ACHN (cell line): ENCODE data around the gene CLDN24.
A peak's percentile ranks its signal among the peaks of the same experiment; 100 is the strongest.

Source experiments
- DNase-seq: peaks from one replicate; pipeline ENCODE4 v3.0.0-alpha.2; 2015
- in situ Hi-C: cut with HindIII; loops from 2 replicates; pipeline ENCODE4 v1.10.0; 2017; ENCODE audit warnings: low sequenced_read_pairs, low pct_ligation_motif_present, low pct_unique_long_range_greater_than_20kb

CLDN24 gene

DNA sequence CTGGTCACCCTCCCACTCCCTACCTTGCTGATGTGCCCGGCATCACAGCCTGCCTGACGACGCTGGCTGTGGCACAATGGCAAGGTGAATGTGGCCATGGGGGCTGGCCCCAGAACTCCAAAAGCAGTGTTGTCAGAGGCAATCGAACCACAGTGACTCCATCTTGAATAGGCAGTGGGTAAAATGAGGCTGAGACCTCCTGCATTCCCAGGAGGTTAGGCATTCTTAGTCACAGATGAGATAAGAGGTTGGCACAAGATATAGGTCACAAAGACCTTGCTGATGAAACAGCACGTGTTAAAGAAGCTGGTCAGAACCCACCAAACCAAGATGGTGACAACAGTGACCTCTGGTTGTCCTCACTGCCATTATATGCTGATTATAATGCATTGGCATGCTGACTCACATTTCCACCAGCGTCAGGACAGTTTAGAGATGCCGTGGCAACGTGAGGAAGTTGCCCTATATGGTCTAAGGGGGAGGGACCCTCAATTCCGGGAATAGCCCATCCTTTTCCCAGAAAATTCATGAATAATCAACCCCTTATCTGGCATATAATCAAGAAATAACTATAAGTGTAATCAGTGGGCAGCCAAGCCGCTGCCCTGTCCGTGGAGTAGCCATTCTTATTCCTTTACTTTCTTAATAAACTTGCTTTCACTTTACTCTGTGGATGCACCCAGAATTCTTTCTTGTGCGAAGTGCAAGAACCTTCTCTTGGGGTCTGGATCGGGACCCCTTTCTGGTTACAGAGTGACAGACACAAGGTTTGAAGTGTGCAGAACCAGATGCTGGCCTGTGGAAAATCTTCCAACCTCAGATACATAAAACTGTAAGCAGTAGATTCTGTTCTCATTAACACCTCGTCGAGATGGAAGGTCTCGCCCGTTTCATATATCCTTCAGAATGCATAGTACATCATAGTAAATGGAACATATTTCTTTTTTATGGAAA lies 26.8 kb upstream of the CLDN24 start:
- peak; percentile 89 for DNase-seq
- in situ Hi-C loops: no loop called here

DNA sequence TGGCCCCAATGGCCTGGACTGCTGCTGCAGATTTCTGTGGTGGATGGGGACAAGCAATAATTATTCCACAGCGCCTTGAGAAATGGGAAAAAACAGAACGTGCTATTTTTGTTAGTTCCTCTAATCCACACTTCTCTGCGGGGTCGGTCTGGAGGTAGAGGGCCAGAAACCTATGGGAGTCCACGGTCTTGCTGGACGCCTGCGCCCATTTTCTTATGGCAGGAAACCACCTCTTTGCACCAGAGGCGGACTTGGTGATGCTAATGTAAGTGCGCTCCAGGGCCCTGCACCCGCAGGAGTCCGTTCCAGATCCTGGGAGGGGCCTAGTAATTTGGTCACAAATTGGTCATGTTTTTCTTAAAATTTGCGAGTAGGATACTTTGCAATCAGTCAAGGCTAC lies 25.9 kb upstream of the CLDN24 start:
- in situ Hi-C loops: no loop called here
- DNase-seq: no peak

DNA sequence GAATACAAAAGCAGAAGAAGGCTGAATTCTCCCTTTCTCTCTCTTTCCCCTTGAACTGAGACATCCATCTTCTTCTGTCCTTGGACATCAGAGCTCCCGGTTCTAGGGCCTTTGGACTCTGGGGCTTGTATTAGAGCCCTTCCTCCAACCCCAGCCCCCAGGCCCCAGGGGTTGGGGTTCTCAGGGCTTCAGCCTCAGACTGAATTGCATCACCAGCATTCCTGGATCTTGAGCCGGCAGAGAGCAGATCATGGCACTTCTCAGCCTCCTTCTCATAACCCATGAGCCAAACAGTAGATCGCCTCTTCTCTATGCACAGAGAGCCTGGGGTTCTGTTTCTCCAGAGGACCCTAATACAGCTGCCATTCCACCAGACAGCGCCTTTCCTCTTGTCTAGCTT lies 25.3 kb upstream of the CLDN24 start:
- in situ Hi-C loops: no loop called here
- DNase-seq: no peak

DNA sequence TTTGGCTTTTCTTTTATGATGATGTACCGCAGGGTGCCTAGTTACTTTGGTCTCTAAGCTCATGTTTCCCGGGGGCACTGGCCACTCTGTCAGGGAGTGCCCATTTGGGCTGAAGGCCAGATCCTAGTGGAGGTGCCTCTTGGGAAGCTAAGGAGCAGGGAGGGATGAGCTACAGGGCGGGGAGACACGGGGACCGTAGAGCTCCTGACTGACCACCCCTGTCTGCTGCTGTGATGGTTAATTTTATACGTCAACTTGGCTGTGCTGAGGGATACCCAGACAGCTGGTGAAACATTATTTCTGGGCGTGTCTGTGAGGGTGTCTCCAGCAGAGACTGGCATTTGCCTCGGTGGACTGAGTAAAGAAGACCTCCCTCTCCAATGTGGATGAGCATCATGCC lies 24.9 kb upstream of the CLDN24 start:
- no peak for DNase-seq
- in situ Hi-C loops: no loop called here

DNA sequence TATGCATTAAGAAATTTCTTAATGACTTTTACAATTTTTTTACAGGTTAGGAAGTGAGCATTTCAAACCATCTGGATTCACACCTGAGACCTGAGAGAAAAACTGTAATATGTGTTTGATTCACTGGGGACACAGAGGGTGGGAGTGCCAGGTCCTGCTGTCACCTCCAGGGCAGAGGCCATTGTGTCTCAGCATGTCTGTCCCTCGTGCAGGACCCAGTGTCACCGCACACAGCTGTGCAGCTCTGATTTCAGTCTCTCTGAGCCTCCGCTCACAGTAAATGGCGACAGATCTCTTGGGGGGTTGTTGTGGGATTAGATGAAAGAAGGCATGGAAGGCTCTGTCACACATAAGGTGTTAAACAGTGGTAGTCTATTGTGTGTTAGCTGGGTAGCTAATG lies 23.0 kb upstream of the CLDN24 start:
- in situ Hi-C loops: no loop called here
- DNase-seq: no peak

DNA sequence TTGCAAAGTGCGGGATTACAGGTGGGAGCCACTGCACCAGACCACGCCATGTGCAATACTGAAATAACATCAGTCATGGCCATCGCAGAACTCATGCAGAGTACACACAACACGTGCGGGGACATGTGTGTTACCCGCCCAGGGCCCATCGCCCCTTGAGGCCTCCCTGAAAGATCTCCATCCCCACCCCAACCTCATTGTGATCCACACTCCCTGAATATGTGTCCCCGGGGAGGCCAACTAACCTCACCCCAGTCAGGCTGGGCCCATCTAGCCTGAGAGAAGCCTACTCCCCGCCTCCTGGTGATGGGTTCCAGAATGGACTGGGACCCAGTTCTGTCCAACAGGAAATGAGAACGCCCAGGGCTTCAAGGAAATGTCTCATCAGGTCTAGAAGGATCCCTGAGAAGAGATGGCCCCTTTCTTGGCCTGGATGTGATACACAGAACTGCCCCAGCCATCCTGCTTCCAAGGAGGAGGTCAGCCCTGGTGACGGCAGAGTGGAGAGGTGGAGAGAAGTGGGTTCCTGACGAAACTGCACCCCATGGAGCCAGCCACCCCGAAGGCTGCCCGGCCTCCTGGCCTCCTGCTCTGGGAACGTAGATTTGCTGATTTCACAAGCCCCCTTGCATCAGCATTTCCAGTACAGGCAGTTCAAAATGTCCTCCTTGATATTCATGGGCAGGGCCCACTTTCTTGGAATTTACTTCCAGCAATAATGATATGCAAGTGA lies 22.5 kb upstream of the CLDN24 start:
- in situ Hi-C loops: no loop called here
- DNase-seq: no peak

DNA sequence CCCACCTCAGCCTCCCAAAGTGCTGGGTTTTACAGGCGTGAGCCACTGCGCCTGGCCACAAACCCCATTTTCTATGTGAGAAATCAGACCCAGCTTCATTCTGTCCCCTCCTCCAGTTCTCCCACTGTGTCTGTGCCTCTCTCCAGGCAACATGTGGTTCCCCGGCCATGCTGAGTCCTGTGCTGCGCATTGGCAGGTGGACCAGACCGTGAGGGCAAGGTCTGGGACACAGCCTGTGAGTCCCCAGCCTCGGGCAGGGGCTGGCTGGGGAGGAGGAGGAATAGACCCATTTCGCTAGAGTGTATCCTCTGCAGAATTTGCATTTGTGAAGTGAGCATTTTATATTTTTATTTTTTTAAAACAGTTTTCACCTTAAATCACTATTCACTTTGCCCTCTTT lies 21.5 kb upstream of the CLDN24 start:
- no peak for DNase-seq
- in situ Hi-C loops: no loop called here

DNA sequence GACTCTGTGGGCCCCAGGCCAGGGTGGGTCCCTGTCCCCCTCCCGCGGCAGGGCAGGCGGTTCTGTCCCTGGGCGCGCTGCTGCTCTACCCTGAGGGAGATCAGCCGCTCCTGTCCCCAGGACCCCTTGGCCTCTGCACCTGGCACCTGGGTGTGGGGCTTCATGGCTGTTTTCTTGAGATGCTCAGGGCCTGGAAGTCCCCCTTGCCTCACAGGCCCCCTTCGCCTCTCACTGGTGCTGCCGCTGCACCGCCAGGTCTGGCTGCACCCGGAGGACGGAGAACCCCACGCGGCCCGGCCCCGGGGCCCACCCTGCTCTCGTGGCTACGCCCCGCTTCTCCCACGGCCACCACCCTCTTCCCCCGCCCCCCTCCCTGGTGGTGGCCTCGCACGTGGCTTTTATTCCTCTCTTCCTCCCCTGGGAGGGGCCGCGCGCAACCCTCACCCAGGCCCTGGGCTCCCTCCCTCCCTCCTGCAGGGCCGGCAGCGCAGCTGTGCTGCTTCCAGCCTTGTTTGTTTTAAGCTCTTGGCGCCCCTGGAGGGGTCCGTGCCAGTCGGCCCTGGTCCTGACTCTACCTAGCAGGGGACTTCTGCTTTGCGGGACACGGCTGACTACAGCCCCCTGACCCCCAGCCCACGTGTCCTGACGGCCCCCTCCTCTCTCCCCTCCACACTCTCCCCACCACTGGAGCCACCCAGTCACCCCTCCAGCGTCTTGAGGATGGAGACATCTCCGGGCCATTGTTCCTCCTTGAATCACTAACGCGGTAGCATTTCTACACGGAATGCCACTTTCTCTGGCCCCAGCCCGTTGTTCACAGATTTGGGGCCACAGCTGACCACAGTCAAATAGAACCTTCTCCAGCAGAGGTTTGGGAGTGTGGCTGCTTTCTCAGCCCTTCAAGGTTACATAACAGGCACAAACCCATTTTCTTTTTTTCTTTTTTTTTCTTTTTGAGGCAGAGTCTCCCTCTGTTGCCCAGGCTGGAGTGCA lies 20.6 kb upstream of the CLDN24 start:
- in situ Hi-C loops: no loop called here
- peak; percentile 7 for DNase-seq

DNA sequence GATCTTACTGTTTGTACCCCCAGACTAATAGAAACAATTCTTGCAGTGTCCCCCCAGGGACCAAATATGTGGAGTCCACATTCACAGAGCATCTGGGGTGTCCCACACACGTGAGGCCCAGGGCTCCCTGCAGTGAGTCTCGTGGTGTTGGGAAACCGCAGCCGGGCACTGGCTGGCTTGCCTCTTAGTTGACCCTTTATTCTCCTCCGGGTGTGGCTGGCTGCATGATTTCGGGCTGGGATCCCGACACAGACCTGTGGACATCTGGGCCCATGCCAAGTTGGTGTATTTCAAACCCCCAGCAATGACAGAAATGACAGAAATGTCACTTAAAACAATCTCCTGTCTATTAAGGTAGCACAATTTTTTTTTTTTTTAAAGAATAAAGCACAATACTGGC lies 15.6 kb upstream of the CLDN24 start:
- DNase-seq: no peak
- in situ Hi-C loops: no loop called here

DNA sequence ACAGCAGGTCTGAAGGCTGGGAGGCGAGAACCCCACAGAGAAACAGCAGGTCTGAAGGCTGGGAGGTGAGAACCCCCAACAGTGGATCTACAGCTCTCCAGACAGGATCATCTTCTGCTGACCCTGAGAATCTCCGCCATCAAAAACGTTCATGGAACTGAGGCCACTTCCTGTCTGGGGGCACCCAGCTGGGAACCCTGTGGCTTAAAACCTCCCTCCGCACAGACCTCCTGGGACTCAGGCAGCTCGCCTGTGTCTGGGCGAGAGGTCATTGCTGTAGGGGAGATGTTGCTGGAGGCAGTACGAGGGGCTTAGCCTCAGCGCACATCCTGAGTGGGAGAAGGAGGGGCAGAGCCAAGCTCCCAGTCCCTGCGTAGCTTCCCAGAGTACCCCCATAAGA lies 15.1 kb upstream of the CLDN24 start:
- DNase-seq: no peak
- in situ Hi-C loops: no loop called here

DNA sequence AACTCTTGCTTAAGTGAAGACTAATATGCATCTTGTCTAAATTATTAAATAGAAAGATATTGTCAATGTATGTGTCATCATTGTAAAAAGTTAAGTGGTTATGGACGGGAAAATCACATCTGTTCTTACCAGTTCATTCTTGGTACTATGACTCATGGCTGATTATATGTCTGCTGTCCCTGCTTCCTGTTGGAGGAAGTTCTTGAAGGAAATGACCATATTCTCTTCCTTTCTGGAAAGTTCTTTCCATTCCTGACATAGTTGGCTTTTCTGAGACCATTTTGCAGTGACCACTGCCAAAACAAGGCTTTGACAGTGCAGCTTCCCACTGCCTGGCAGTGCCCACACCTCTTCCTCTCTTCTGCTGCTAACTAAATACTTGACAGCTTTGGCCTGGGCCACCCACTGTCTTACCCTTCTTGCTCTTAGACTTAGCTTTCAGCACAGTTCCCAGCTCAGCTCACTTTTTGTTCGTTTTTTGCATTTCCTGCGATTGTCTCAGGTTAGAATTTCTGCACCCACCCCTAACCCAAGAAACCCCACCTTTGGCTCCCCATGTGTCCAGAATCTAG lies 13.2 kb upstream of the CLDN24 start:
- in situ Hi-C loops: no loop called here
- DNase-seq: peak; percentile 59

DNA sequence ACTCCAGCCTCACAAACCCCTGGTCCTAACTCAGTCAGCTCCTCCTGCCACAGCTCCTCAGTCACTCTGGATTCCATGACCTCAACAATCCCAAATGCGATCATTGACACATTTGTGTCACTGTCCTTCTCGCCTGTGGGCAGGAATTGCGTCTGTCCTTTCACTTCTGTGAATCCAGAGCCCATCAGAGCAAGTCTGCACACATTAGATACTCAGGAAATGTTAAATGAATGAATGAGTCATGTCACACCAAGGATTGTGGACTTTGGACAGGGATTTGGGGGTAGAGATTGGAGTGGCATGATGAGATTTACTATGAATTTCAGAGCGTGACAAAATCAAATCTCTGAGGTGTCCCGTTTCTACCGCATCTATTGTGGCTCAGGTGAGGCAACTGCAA lies 11.8 kb upstream of the CLDN24 start:
- peak; percentile 48 for DNase-seq
- in situ Hi-C loops: no loop called here

DNA sequence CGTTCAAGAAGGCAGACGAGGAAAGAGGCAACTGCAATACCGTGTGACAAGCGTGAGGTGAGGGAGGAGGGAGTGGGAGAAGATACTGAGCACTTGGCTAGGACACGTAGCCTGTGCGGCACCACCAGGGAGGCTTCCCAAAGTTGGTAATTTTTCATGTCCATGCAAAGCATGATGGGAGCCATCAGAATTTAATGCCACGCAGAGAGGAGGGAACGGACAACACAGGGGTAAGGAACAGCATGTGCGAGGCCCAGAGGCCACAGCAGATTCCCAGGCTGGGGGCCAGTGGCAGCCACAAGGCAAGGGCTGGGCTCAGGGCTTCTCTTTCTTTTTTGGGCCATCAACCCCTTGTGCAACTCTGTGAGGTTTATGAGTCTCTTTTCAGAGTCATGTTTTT lies 11.0 kb upstream of the CLDN24 start:
- in situ Hi-C loops: no loop called here
- no peak for DNase-seq

DNA sequence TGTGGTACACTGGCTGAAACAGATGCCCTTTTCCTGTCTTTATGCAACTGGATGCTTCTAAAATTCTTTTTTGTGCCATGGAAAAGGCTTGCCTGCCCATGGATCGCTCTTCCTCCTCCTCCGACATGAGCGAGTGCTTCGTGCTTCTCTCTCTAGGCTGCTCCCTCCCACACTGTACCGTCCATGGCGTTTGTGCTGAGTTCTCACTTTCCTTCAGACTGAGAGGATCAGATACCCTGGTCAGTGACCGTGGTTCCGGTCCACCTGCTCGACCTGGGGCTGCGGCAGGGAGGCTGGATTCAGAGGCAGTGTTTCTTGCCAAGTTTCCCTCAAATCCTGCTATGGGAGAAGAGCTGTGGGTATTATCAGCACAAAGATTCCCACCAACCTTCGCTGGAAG lies 10.2 kb upstream of the CLDN24 start:
- in situ Hi-C loops: no loop called here
- no peak for DNase-seq

DNA sequence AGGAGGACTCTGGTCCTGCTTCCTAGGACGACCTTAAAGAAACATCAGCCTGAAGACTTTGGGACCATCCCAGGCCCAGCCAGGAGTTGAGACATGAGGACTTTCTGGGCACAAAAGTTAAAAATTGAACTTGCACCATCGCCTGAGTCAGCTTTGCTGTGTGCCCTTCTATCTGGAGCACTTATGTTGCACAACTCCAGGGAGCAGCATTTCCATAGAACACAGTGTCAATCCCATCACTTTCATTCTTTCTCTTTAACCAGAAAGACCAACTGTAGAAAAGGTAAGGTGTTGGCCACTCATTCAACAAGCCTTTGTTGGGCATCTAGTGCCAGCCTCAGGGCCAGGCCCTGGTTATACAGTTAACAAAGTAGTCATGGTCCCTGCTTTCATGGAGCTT lies 8.6 kb upstream of the CLDN24 start:
- no peak for DNase-seq
- in situ Hi-C loops: no loop called here

DNA sequence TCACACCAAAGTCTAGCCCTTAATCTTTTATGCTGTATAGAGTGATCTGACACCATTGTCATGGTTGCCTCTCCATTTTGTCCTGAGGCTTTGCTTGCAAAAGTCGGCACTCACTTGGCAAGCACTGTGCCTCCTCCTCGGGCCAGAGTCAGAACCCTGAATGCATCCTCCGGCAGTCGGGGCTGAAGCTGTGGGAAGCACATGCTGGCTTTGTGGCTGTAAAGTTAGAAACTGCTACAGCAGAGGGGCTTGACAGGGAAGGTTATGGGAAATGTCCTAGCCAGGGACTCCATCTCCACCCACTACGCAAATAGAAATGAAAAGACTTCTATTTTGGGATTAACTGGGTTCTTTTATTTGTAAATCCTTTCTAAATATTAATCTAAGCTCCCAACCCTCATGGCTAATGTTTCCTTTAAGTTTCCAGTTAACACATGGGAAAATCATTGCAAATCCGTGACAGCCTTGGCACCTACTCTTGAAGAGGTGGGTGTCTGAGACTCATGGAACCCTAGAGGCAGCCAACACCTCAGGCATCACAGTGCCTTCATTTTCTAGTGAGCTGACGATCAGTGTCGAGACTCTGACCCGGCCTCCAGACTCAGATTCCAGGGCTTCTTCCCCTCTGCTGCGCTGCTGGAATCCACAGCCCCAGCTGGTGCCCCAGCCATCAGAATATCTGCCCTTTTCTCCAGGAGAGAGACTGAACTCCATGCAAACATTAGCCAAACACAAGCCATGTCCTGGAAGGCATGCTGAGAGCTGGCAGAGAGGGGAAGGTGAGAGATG lies 7.9 kb upstream of the CLDN24 start:
- DNase-seq: no peak
- in situ Hi-C loops: no loop called here

DNA sequence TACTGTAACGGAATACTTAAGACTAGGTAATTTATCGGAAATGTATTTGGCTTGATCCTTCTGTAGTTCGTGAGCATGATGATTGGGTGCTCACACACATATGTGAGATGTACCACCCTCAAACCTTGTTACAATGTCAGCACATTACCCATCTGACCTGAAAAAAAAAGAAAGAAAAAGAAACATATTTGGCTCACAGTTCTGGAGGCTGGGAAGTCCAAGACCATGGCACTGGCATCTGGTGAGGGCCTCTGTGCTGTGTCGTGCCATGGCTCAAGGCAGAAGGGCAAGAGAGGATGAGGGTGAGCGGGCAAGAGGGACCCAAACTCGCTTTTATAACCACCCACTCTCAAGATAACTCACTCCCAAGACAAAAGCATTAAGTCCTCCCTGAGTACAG lies 7.0 kb upstream of the CLDN24 start:
- no peak for DNase-seq
- in situ Hi-C loops: no loop called here

DNA sequence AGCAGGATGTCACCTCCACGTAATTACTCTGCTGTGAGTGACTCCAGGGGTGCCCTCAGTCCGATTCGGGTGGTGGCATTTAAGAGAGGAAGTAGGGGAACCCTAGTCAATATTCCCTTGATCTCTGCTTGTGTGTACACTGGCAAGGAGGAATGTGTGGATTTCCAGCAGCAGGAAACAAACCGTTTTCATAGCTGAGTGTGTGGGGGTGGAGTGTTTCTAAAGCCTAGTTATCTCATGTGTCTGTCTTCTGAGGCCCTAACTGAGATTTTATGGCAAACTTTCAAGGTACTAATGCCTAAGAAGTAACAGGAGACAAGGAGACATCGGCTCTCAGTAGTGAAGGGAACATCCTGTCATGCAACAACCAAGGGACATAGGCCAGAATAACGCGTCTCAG lies 6.6 kb upstream of the CLDN24 start:
- no peak for DNase-seq
- in situ Hi-C loops: no loop called here
